Fibroblast of lung (primary cell): ENCODE measurements around the gene LRRC36.

Experiments
- CTCF ChIP-seq, 2 donors: IDR thresholded peaks in 1 of 2; conservative IDR thresholded peaks in 1 of 2; 1 replicate in 1 of 2; 2 replicates in 1 of 2; pipeline ENCODE4 v1.5.1; 2011 to 2012; ENCODE audit warnings: low read length in 2 of 2, control low read depth in 1 of 2, inconsistent platforms in 1 of 2, low read depth in 1 of 2, mild to moderate bottlenecking in 1 of 2
- EZH2 ChIP-seq: IDR thresholded peaks from 2 replicates; pipeline ENCODE4 v1.5.1; 2012; ENCODE audit warnings: low read length, control low read depth, mild to moderate bottlenecking; ENCODE audit errors: missing control alignments

GRCh38 chr16:67361038-67361437 is 34.4 kb downstream of the LRRC36 start:
- TF ChIP-seq CTCF (conservative IDR thresholded peaks at IDR 0.05 in 1 of 2, IDR thresholded peaks at IDR 0.05 in 1 of 2; ENCODE audit: low read depth in 1 of 2, low read length in 2 of 2) (no peak), EZH2 (no peak)
